ENCODE results near the gene RAP1GAP. TPM values are rescaled to one million over a fixed set of nuclear protein-coding genes. Genes with fewer than 3 reads are reported as not detected.

Gene RAP1GAP
- total RNA-seq, 1 experiment from 2014 or later = 30.2 TPM

- H2AFZ ChIP-seq = no peak overlapping the region
- H3K79me2 ChIP-seq (ENCODE audit: low read depth) = no peaks in the 10 kb centered on the region
- ChIA-PET POLR2A (ENCODE audit: unreplicated experiment) (no interaction called here), CTCF (no interaction called here)
- no peaks in the 10 kb centered on the region for H4K20me1 ChIP-seq (ENCODE audit: insufficient read depth)
- no peak overlapping the region for H3K4me3 ChIP-seq
- H3F3A ChIP-seq (ENCODE audit: insufficient read depth, low read depth) = peaks cover 4% of the 10 kb centered on the region; the same call in 1 of the 2 replicates
- TF ChIP-seq EZH2 (IDR thresholded peaks at IDR 0.05; ENCODE audit: low read depth) = no peak
- no peak for TF ChIP-seq CTCF (conservative IDR thresholded peaks at IDR 0.05)
- no peak overlapping the region for H3K27ac ChIP-seq
- DNase-seq = no peak
- H3K36me3 ChIP-seq (ENCODE audit: low read depth) = no peaks in the 10 kb centered on the region
- H3K9me3 ChIP-seq (ENCODE audit: insufficient read depth, low read depth) = no peaks in the 10 kb centered on the region
- H3K4me1 ChIP-seq (replicated peaks; ENCODE audit: insufficient read depth) = peaks cover 22% of the 10 kb centered on the region
- intact Hi-C loops (cut with micrococcal nuclease; ENCODE audit: unreplicated experiment) = loop anchor here (5.0 kb wide), 1 partner anchor 36 kb away; no protein-coding TSS in a partner anchor
- H3K27me3 ChIP-seq (ENCODE audit: insufficient read depth, low read depth) = no peaks in the 10 kb centered on the region
- no TSS peak for BruUV-seq (replicated peaks)
- H3K4me2 ChIP-seq = no peak overlapping the region
- H3K9me2 ChIP-seq (ENCODE audit: insufficient read depth) = no peaks in the 10 kb centered on the region
Observed at GRCh38 chr1:21590934-21591333, 78.2 kb downstream of the RAP1GAP start.

GRCh38 chr1:21590126-21590880 lies 78.9 kb downstream of the RAP1GAP start:
- intact Hi-C loops (cut with micrococcal nuclease; ENCODE audit: unreplicated experiment) = loop anchor here (5.0 kb wide), 1 partner anchor 37 kb away; no protein-coding TSS in a partner anchor
- H3K4me1 ChIP-seq (replicated peaks; ENCODE audit: insufficient read depth) = peaks cover 22% of the 10 kb centered on the region
- H3K4me2 ChIP-seq = no peak overlapping the region
- no peaks in the 10 kb centered on the region for H4K20me1 ChIP-seq (ENCODE audit: insufficient read depth)
- no peaks in the 10 kb centered on the region for H3K27me3 ChIP-seq (ENCODE audit: insufficient read depth, low read depth)
- peaks cover 4% of the 10 kb centered on the region; the same call in 1 of the 2 replicates for H3F3A ChIP-seq (ENCODE audit: insufficient read depth, low read depth)
- BruUV-seq (replicated peaks) = no TSS peak
- H3K4me3 ChIP-seq = no peak overlapping the region
- ChIA-PET POLR2A (ENCODE audit: unreplicated experiment) (no interaction called here), CTCF (no interaction called here)
- DNase-seq = no peak
- no peak overlapping the region for H2AFZ ChIP-seq
- H3K79me2 ChIP-seq (ENCODE audit: low read depth) = no peaks in the 10 kb centered on the region
- H3K36me3 ChIP-seq (ENCODE audit: low read depth) = no peaks in the 10 kb centered on the region
- H3K9me2 ChIP-seq (ENCODE audit: insufficient read depth) = no peaks in the 10 kb centered on the region
- no peaks in the 10 kb centered on the region for H3K9me3 ChIP-seq (ENCODE audit: insufficient read depth, low read depth)
- TF ChIP-seq EZH2 (IDR thresholded peaks at IDR 0.05; ENCODE audit: low read depth) (no peak), CTCF (conservative IDR thresholded peaks at IDR 0.05) (no peak)
- no peak overlapping the region for H3K27ac ChIP-seq

- no peaks in the 10 kb centered on the region for H4K20me1 ChIP-seq (ENCODE audit: insufficient read depth)
- no peaks in the 10 kb centered on the region for H3K27me3 ChIP-seq (ENCODE audit: insufficient read depth, low read depth)
- H3K27ac ChIP-seq = no peak overlapping the region
- CTCF ChIA-PET = no interaction called here
- H3K9me3 ChIP-seq (ENCODE audit: insufficient read depth, low read depth) = no peaks in the 10 kb centered on the region
- POLR2A ChIA-PET (ENCODE audit: unreplicated experiment) = no interaction called here
- intact Hi-C loops (cut with micrococcal nuclease; ENCODE audit: unreplicated experiment) = loop anchor here (5.0 kb wide), 2 partner anchors 38 to 68 kb away; no protein-coding TSS in a partner anchor
- H3K9me2 ChIP-seq (ENCODE audit: insufficient read depth) = no peaks in the 10 kb centered on the region
- H3K79me2 ChIP-seq (ENCODE audit: low read depth) = no peaks in the 10 kb centered on the region
- H3K4me1 ChIP-seq (replicated peaks; ENCODE audit: insufficient read depth) = peaks cover 15% of the 10 kb centered on the region
- TF ChIP-seq EZH2 (IDR thresholded peaks at IDR 0.05; ENCODE audit: low read depth) = no peak
- TF ChIP-seq CTCF (conservative IDR thresholded peaks at IDR 0.05) = no peak
- no TSS peak for BruUV-seq (replicated peaks)
- no peaks in the 10 kb centered on the region for H3K36me3 ChIP-seq (ENCODE audit: low read depth)
- peaks cover 4% of the 10 kb centered on the region; the same call in 1 of the 2 replicates for H3F3A ChIP-seq (ENCODE audit: insufficient read depth, low read depth)
- no peak overlapping the region for H2AFZ ChIP-seq
- H3K4me3 ChIP-seq = no peak overlapping the region
- DNase-seq = no peak
- no peak overlapping the region for H3K4me2 ChIP-seq
Observed at GRCh38 chr1:21589618-21590017, 79.5 kb downstream of the RAP1GAP start.

Data from PC-9 (cell line).